Measurements from ENCODE around the gene ST6GALNAC1.

The ST6GALNAC1 gene

DNA sequence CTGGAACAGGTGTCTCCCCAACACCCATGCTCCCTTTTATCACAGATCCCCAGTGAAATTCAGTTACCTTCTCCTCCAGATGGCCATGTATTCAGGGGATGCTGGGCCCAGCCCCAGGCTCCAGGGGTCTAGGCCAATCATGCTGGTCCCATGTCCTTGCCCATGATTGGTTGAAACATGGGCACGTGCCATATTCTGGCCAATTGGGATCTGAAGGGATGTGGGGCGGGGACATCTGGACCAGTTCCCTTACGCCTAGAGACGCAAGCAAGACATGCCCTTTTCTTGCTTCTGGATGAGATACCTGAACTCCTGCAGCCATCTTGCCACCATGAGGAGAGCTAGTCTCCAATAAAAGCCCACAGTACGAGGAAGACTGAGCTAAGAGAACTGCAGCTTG, 31.0 kb upstream of the ST6GALNAC1 start:
- TF ChIP-seq, protein P1, sequence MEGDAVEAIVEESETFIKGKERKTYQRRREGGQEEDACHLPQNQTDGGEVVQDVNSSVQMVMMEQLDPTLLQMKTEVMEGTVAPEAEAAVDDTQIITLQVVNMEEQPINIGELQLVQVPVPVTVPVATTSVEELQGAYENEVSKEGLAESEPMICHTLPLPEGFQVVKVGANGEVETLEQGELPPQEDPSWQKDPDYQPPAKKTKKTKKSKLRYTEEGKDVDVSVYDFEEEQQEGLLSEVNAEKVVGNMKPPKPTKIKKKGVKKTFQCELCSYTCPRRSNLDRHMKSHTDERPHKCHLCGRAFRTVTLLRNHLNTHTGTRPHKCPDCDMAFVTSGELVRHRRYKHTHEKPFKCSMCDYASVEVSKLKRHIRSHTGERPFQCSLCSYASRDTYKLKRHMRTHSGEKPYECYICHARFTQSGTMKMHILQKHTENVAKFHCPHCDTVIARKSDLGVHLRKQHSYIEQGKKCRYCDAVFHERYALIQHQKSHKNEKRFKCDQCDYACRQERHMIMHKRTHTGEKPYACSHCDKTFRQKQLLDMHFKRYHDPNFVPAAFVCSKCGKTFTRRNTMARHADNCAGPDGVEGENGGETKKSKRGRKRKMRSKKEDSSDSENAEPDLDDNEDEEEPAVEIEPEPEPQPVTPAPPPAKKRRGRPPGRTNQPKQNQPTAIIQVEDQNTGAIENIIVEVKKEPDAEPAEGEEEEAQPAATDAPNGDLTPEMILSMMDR (IDR thresholded peaks at IDR 0.05; ENCODE audit: low read depth, low read length), result no peak
- H3K4me3 ChIP-seq (ENCODE audit: low read depth, low read length), result no peak overlapping the region

DNA sequence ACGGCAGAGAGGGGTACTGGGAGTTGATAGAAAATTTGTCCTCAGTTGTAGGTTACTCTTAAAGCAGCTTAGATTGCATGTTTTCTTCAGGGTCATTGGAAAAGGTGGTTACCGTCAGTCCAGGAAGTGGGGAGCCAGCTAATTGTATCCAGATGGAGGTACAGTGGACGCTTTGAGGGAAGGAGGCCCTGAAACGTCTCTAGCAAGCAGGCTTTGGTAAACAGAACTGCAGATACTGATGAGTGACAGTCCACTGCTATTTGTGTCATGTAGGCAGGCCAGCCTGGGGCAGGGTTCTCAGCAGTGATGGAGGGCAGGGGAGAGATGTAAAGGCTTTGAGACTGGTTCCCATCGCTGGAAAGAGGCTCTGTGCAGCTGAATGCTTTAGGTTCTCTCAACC, 30.2 kb upstream of the ST6GALNAC1 start:
- TF ChIP-seq, protein P1 (IDR thresholded peaks at IDR 0.05; ENCODE audit: low read depth, low read length), result no peak
- no peak overlapping the region for H3K4me3 ChIP-seq (ENCODE audit: low read depth, low read length)

DNA sequence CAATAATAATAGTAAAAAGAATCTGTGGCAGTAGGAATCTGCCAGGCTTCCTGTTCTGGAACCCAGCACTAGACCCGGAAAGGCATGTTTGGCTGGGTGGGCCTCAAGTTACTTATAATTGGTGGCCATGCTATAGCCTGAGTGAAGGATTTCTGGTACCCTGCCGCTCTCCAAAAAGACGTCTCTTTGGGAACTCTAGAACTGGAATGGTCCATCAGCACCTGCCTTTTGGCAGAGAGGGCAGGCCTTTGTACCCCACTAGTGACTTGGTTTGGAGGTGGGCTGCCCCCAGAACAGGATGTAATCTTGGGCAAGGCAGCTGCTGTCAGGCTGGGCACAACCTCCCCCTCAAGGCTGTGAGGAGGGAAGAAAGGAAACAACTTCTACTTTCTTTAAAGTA, 29.3 kb upstream of the ST6GALNAC1 start:
- H3K4me3 ChIP-seq (ENCODE audit: low read depth, low read length), result no peak overlapping the region
- TF ChIP-seq, protein P1 (IDR thresholded peaks at IDR 0.05; ENCODE audit: low read depth, low read length), result no peak

DNA sequence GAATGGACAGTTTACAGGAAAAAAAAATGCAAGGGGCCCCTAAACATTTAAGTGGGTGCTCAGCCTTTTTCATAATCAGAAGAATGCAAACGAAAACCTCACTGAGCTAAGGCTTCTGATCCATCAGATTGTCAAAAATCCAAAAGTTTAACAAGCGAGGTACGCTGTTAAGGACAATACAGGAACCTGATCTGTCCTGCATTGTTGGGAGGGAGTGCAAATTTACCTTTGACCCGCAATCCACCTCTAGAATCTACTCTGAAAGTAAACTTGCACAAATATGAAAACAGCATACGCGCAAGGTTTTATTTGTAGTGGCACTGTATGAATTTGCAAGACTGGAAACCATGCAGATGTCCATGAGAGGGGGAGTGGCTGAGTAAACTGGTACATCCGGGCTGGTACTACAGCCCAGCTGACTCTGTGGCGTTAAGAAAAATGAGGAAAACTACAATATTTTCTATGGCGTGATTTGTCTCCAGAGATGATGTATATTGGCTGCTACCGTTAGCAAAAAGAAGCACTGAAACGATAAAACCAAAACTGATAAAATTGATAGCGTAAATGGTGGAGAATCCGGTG, 28.8 kb upstream of the ST6GALNAC1 start:
- peak overlapping the region; percentile 69 for H3K4me3 ChIP-seq (ENCODE audit: low read depth, low read length)
- TF ChIP-seq, protein P1 (IDR thresholded peaks at IDR 0.05; ENCODE audit: low read depth, low read length), result no peak

DNA sequence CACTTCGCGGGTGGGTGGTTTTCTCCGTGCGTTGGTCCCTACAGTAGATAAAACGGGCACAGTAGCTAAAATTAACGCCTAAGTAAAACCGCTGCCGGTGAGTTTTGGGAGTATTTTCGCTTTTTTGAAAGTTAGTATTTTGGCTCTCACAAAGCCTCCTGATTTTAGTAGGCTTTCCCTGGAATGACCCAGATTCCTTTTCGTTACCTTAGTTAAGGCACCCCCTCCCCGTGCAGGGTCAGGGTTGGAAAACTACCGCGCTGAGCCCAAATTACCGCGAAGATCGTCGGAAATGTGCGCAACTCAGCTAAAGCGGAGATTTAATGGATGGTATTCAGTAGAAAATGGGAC, 28.3 kb upstream of the ST6GALNAC1 start:
- H3K4me3 ChIP-seq (ENCODE audit: low read depth, low read length), result peak overlapping the region; percentile 69
- TF ChIP-seq, protein P1 (IDR thresholded peaks at IDR 0.05; ENCODE audit: low read depth, low read length), result no peak

DNA sequence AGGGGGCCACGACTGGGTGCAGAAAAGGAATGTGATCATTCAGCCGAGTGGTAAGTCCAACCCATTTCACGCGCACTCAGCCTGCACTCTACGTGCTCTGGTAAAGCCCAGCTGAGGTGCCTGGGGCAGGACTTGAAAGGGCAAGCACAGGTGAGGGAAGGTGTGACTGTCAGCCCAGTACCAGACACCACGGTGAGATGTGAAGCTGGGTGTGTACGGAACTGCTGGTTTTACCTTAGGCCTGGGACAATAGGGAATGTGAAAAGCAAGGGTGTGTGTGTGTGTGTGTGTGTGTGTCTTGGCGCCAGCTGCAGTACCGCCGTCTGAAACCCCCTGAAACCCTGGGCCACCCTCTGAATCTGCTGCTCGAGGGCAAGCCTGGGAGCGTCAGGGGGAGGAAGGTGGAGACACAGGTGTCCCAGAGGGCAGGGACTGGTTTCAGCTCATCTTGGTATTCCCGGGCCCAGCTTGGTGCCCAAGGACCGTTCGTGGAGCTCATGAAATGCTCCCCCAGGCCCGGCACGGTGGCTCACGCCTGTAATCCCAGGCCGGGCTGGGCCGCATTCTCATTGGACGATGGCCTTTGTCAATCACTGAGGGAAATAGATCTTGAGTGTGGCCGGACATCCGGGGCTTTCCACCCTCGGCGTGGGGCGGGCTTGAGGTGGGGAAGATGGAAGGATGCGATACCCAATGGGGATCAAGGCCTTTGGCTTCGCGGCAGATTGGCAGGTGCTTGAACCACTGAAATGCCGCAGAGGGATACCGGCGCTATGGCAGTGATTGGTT, 27.8 kb upstream of the ST6GALNAC1 start:
- TF ChIP-seq, protein P1 (IDR thresholded peaks at IDR 0.05; ENCODE audit: low read depth, low read length), result no peak
- H3K4me3 ChIP-seq (ENCODE audit: low read depth, low read length), result peak overlapping the region; percentile 69

DNA sequence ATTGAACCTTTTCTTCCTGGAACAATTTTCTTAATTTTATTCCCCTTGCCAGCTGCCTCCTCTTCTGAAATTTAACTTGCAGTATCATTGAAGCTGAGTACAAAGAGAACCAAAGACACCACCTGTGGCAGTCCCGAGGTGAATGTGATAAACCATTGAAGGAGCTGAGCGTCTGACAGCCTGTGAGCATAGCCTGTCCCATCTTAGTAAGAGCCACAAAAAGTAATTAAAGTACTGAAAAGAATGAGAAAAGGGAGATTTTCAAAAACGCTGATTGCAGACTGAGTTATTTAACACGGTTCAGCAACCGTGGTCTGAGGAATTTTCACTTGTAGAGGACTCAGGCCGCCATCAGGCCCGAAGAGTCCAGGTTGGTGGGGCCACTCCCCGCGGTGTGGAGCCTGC, 27.2 kb upstream of the ST6GALNAC1 start:
- TF ChIP-seq, protein P1 (IDR thresholded peaks at IDR 0.05; ENCODE audit: low read depth, low read length), result no peak
- H3K4me3 ChIP-seq (ENCODE audit: low read depth, low read length), result no peak overlapping the region
